Common myeloid progenitor, CD34-positive (primary cell): ENCODE results near the gene CLDN24.

Experiments used
- CTCF ChIA-PET: fragments of 350-600 bp; sonication (Branson Sonifier 250); formaldehyde crosslinking; loops from one replicate; lab custom pipeline; 2021; ENCODE audit warnings: antibody characterized with exemption; lab: Charles Lee
- POLR2A ChIA-PET: fragments of 350-600 bp; sonication (Branson Sonifier 250); formaldehyde crosslinking; loops from one replicate; lab custom pipeline; 2021; ENCODE audit warnings: antibody characterized with exemption; lab: Charles Lee
- DNase-seq, 3 donors: peaks; one replicate each; pipeline versions ENCODE4 v3.0.0 to v3.0.0-alpha.2; 2013
- H3K27ac ChIP-seq, 2 experiments: 1 replicate in 1 of 2; 2 replicates in 1 of 2; pipeline ENCODE4 v1.7.0; 2013; ENCODE audit warnings: inconsistent platforms in 2 of 2, low read length in 2 of 2, mild to moderate bottlenecking in 2 of 2, low read depth in 1 of 2, moderate library complexity in 1 of 2; ENCODE audit not compliant: severe bottlenecking in 2 of 2, insufficient read depth in 1 of 2, poor library complexity in 1 of 2
- H3K27me3 ChIP-seq, 5 experiments: replicated peaks in 2 of 5; 1 replicate in 3 of 5; 2 replicates in 2 of 5; pipeline versions ENCODE4 v1.6.1 to v1.7.0; 2013; ENCODE audit warnings: low read length in 4 of 5, mild to moderate bottlenecking in 2 of 5, moderate library complexity in 2 of 5, inconsistent platforms in 1 of 5; ENCODE audit not compliant: insufficient read depth in 5 of 5, control insufficient read depth in 4 of 5
- H3K36me3 ChIP-seq, 4 experiments: 1 replicate in 2 of 4; 2 replicates in 2 of 4; pipeline versions ENCODE4 v1.6.1 to v1.7.0; 2013; ENCODE audit warnings: low read length in 3 of 4, control low read depth in 1 of 4, mild to moderate bottlenecking in 1 of 4; ENCODE audit not compliant: control insufficient read depth in 4 of 4, insufficient read depth in 4 of 4
- H3K4me1 ChIP-seq, 4 experiments: 1 replicate in 3 of 4; 2 replicates in 1 of 4; pipeline versions ENCODE4 v1.6.1 to v1.7.1; 2013; ENCODE audit warnings: low read length in 3 of 4, mild to moderate bottlenecking in 3 of 4, control low read depth in 1 of 4, inconsistent platforms in 1 of 4, moderate library complexity in 1 of 4; ENCODE audit not compliant: control insufficient read depth in 4 of 4, insufficient read depth in 4 of 4; ENCODE audit errors: control extremely low read depth in 1 of 4
- H3K4me3 ChIP-seq, 7 experiments: 1 replicate in 4 of 7; 2 replicates in 3 of 7; pipeline versions ENCODE4 v1.5.1 to v1.7.0; 2013; ENCODE audit warnings: mild to moderate bottlenecking in 7 of 7, low read length in 6 of 7, moderate library complexity in 6 of 7, inconsistent platforms in 2 of 7, low read depth in 2 of 7, control low read depth in 1 of 7; ENCODE audit not compliant: insufficient read depth in 4 of 7, control insufficient read depth in 1 of 7; ENCODE audit errors: extremely low read depth in 1 of 7
- H3K9me3 ChIP-seq, 5 experiments: 1 replicate in 4 of 5; 2 replicates in 1 of 5; pipeline versions ENCODE4 v1.6.1 to v1.7.1; 2013; ENCODE audit warnings: low read length in 4 of 5, mild to moderate bottlenecking in 2 of 5, inconsistent platforms in 1 of 5, low read depth in 1 of 5, moderate library complexity in 1 of 5; ENCODE audit not compliant: control insufficient read depth in 4 of 5, insufficient read depth in 2 of 5; ENCODE audit errors: control extremely low read depth in 1 of 5
- WGBS: methylation state at CpG from one replicate; pipeline ENCODE4 v1.1.5; 2013; ENCODE audit not compliant: insufficient coverage; 5-methylcytosine and 5-hydroxymethylcytosine counted together

CLDN24 gene

DNA sequence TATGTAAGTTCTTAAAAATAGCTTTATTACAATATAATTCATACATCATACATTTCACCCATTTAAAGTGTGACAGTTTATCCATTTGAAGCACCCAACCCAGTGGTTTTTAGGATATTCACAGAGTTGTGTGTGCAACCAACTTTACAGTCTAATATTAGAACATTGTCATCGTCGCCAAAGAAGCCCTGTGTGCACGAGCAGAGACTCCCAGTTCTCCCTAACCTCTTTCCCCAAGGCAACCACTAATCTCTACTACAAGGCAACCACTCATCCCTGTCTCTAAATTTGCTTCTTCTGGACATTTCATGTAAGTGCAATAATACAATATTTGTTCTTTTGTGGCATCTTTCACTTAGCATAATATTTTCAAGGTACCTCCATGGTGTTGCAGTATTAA, 49.8 kb downstream of the CLDN24 start:
- CTCF ChIA-PET = interaction anchor here (3.0 kb wide), 1 partner anchor 10 kb away, joined by 16 read pairs; no protein-coding TSS in a partner anchor
- no peaks in the 10 kb centered on the region for H3K27me3 ChIP-seq
- no peak for DNase-seq
- WGBS = 100% methylated on average over 1 of the region's 3 CpGs
- H3K9me3 ChIP-seq = peaks cover 0 to 22% (median 6%) of the 10 kb centered on the region in 5 experiments
- no peaks in the 10 kb centered on the region for H3K4me1 ChIP-seq
- POLR2A ChIA-PET = no interaction called here
- peaks cover 0 to 8% (median 3%) of the 10 kb centered on the region in 4 experiments for H3K36me3 ChIP-seq
- no peak overlapping the region for H3K4me3 ChIP-seq
- H3K27ac ChIP-seq = no peak overlapping the region
